ENCODE results near the gene TNP2. TPM values are rescaled to one million over a fixed set of nuclear protein-coding genes. Genes with fewer than 3 reads are reported as not detected.

TNP2 gene
- total and polyA plus RNA-seq, 9 of the 15 experiments (the other 6 are each of a cell fraction or from before 2014, with no cell fraction given): not detected

DNA sequence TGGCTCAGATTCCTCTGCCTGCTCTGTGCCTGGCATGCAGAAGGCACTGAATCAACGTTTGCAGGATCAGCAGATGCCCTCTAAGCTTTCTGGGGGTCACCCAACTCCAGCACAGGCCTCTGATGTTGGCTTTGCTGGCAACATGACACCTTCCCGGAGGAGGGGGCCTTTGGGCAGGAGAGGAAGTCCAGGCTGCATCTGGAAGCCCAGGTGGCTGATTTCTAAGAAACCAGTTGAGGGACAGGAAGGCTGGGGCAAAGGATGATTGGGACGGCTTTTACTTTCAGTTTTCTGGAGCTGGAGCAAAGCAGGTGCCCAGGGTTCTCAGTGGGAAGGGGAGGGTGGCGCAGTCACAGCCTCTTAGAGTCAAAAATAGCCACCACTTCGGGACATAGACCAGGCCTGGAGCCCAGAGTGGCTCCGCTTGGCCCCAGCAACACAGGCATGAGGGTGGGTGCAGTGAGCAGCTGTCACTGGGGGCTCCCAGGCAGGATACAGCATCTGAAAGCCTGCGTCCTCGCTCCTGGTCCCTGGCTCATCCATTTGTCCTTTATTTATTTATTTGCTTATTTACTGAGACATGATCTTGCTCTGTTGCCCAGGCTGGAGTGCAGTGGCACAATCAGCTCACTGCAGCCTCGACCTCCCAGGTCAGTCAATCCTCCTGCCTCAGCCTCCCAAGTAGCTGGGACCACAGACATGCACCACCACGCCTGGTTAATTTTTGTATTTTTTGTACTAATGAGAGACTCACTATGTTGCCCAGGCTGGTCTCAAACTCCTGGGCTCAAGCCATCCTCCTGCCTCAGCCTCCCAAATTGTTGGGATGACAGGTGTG is 28.3 kb downstream of the TNP2 start (continued):
- TF ChIP-seq ELF1 (tag; IDR thresholded peaks at IDR 0.05) (no peak), C11orf30 (IDR thresholded peaks at IDR 0.05; ENCODE audit: low read depth) (no peak), HNRNPL (IDR thresholded peaks at IDR 0.05; ENCODE audit: low read depth, low read length) (no peak), TBL1XR1 (IDR thresholded peaks at IDR 0.05; ENCODE audit: low read length in 2 of 2) (no peak), NR4A1 (CRISPR knock-in tag; IDR thresholded peaks at IDR 0.05) (no peak), NR4A1 (tag; IDR thresholded peaks at IDR 0.05) (no peak), CTBP1 (IDR thresholded peaks at IDR 0.05; ENCODE audit: borderline replicate concordance) (peak; percentile 51; the same call in 1 of the 2 replicates), RCOR1 (IDR thresholded peaks at IDR 0.05; ENCODE audit: borderline replicate concordance in 1 of 2, low read depth in 2 of 2, low read length in 2 of 2) (peak in 1 of 2 experiments; percentile 32; a peak in 1 of 4 replicates), RFX7 (CRISPR knock-in tag; IDR thresholded peaks at IDR 0.05) (no peak), ZNF263 (CRISPR knock-in tag; IDR thresholded peaks at IDR 0.05; ENCODE audit: borderline replicate concordance) (no peak), ZNF217 (CRISPR knock-in tag; IDR thresholded peaks at IDR 0.05) (no peak), TCF7L2 (IDR thresholded peaks at IDR 0.05; ENCODE audit: low read depth, low read length) (no peak), YY1 (IDR thresholded peaks at IDR 0.05; ENCODE audit: borderline replicate concordance in 1 of 3, control insufficient read depth in 1 of 3, extremely low read depth in 1 of 3, insufficient read depth in 3 of 3, insufficient read length in 1 of 3, insufficient replicate concordance in 2 of 3, low read depth in 1 of 3, low read length in 2 of 3) (no peak), EP300 (IDR thresholded peaks at IDR 0.05; ENCODE audit: low read length) (no peak), CBX2 (IDR thresholded peaks at IDR 0.05; ENCODE audit: insufficient read depth, low read length, poor library complexity, severe bottlenecking) (no peak), PHTF2 (CRISPR knock-in tag; IDR thresholded peaks at IDR 0.05) (no peak), L3MBTL2 (IDR thresholded peaks at IDR 0.05) (no peak), NFIX (CRISPR knock-in tag; IDR thresholded peaks at IDR 0.05; ENCODE audit: low read depth) (no peak), ZC3H11A (IDR thresholded peaks at IDR 0.05; ENCODE audit: low read depth, low read length) (no peak), SNRNP70 (optimal IDR thresholded peaks at IDR 0.05; ENCODE audit: low read depth, low read length) (no peak), SIN3B (IDR thresholded peaks at IDR 0.05; ENCODE audit: low read depth) (no peak), DIDO1 (tag; IDR thresholded peaks at IDR 0.05; ENCODE audit: low read depth) (no peak), EZH2 (IDR thresholded peaks at IDR 0.05; ENCODE audit: borderline replicate concordance, low read depth, low read length) (no peak)
- TF ChIP-seq, protein P1, sequence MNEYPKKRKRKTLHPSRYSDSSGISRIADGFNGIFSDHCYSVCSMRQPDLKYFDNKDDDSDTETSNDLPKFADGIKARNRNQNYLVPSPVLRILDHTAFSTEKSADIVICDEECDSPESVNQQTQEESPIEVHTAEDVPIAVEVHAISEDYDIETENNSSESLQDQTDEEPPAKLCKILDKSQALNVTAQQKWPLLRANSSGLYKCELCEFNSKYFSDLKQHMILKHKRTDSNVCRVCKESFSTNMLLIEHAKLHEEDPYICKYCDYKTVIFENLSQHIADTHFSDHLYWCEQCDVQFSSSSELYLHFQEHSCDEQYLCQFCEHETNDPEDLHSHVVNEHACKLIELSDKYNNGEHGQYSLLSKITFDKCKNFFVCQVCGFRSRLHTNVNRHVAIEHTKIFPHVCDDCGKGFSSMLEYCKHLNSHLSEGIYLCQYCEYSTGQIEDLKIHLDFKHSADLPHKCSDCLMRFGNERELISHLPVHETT (CRISPR knock-in tag; conservative IDR thresholded peaks at IDR 0.05 in 1 of 2, IDR thresholded peaks at IDR 0.05 in 1 of 2): no peak
- TF ChIP-seq, protein P2, sequence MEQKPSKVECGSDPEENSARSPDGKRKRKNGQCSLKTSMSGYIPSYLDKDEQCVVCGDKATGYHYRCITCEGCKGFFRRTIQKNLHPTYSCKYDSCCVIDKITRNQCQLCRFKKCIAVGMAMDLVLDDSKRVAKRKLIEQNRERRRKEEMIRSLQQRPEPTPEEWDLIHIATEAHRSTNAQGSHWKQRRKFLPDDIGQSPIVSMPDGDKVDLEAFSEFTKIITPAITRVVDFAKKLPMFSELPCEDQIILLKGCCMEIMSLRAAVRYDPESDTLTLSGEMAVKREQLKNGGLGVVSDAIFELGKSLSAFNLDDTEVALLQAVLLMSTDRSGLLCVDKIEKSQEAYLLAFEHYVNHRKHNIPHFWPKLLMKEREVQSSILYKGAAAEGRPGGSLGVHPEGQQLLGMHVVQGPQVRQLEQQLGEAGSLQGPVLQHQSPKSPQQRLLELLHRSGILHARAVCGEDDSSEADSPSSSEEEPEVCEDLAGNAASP (IDR thresholded peaks at IDR 0.05): no peak

All from K562 (cell line).